RWPE1 (cell line): ENCODE data around the gene EFHC2.

Experiments used
- CTCF ChIA-PET: fragments of 350-600 bp; sonication (Branson Sonifier 250); formaldehyde crosslinking; extraction: SDS; loops from one replicate; lab custom pipeline; 2021; lab: Yijun Ruan, JAX
- POLR2A ChIA-PET: fragments of 400-600 bp; formaldehyde crosslinking; extraction: SDS; loops from one replicate; lab custom pipeline; 2020; ENCODE audit warnings: antibody characterized with exemption; ENCODE audit not compliant: low non-redundant PET; lab: Yijun Ruan, JAX
- DNase-seq: peaks from one replicate; pipeline ENCODE4 v3.0.0; 2012; ENCODE audit warnings: low spot score
- H3K27ac ChIP-seq: fragments of 450-650 bp; 2 replicates; pipeline ENCODE4 v1.5.1; 2017
- TF ChIP-seq, protein P1 (sequence below): fragments of 450-650 bp; conservative IDR thresholded peaks from 2 replicates; pipeline ENCODE4 v1.5.1; 2017; ENCODE audit warnings: low read depth, mild to moderate bottlenecking

The EFHC2 gene

DNA sequence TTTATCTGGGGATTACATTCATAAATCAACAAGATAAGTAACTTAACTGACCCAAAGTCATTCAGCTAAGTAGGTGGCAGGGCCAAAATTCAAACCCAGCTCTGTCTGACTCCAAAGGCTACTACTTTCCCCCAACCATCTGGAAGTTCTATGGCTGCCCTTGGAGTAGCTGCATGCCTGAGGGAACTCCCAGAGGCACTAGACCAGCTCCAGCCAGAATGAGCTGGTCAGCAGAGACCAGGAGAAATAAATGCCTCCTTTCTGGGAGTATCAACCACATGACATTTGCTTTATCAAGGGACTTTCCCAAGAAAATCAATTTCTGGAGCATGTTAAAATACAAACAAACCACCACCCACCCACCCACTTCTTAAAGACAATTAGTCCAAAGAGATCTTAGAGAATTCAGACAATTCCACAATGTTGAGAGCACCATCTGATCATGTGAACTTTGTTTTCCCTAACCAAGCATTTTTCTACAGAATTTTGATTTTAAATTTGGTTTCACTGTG lies 180.5 kb downstream of the EFHC2 start:
- POLR2A ChIA-PET = no interaction called here
- CTCF ChIA-PET = interaction anchor here (0.5 kb wide), 1 partner anchor 25 kb away, joined by 3 read pairs; no protein-coding TSS in a partner anchor
- H3K27ac ChIP-seq = no peak overlapping the region
- TF ChIP-seq, protein P1, sequence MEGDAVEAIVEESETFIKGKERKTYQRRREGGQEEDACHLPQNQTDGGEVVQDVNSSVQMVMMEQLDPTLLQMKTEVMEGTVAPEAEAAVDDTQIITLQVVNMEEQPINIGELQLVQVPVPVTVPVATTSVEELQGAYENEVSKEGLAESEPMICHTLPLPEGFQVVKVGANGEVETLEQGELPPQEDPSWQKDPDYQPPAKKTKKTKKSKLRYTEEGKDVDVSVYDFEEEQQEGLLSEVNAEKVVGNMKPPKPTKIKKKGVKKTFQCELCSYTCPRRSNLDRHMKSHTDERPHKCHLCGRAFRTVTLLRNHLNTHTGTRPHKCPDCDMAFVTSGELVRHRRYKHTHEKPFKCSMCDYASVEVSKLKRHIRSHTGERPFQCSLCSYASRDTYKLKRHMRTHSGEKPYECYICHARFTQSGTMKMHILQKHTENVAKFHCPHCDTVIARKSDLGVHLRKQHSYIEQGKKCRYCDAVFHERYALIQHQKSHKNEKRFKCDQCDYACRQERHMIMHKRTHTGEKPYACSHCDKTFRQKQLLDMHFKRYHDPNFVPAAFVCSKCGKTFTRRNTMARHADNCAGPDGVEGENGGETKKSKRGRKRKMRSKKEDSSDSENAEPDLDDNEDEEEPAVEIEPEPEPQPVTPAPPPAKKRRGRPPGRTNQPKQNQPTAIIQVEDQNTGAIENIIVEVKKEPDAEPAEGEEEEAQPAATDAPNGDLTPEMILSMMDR = no peak
- no peak for DNase-seq

DNA sequence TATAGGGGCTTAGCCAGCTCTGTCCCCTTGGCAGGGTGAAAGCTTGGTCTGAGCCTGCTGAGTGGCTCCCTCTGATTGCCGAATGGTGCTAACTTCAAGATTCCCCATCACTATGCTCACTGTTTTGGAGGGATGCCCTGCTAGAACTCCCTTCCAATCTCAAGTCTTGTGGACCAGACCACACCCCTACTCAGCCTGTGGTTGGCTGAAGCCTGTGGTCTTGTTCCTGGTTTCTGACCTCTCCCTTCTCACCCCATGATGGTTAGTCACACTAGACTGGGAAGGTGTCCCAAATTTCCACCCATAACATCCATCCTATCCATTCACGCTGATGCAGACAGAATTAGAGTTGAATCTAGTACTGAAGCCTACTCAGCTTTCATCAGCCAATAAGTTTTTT lies 185.6 kb downstream of the EFHC2 start:
- POLR2A ChIA-PET = no interaction called here
- CTCF ChIA-PET = interaction anchor here (0.6 kb wide), 1 partner anchor 27 kb away, joined by 3 read pairs; no protein-coding TSS in a partner anchor
- H3K27ac ChIP-seq = no peak overlapping the region
- TF ChIP-seq, protein P1 = no peak
- no peak for DNase-seq

DNA sequence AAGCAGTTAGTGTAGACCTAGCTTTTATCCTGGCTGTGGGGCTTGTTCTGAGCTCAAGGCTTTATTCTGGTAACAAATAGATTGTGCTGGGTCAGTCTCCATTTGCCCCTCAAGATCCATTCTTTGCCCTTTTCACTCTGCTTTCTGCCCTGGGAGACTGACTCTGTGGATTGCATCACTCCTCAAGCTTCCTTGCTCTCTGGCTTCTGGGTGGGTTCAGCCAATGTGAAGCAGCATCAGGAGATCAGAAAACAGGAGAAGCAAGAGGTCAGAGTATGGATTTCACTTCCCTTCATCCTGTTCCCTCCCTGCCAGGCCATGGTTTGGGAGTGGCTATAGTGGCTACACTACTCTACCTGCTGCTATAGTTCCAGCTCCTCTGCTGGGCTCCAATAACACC lies 186.2 kb downstream of the EFHC2 start:
- no peak for DNase-seq
- CTCF ChIA-PET = no interaction called here
- no peak overlapping the region for H3K27ac ChIP-seq
- TF ChIP-seq, protein P1 = no peak
- POLR2A ChIA-PET = no interaction called here

DNA sequence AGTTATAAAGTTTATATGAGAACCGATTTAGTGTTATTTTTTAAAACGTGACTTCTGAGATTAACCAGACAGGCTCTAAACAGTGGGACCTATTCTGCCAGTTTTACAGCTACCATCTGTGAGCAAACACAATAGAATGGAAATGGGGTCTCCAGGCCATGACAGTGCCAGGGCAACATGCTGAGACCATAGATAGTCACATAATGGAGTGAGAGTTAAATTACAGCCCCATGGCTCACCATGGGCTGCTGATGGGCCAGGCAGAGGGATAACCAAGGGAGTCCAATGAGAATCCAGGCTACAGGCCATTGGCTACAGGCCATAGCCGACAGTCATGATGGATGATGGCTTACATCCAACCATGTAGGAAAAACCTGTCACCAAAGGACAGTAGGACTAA lies 186.7 kb downstream of the EFHC2 start:
- DNase-seq = no peak
- TF ChIP-seq, protein P1 = no peak
- POLR2A ChIA-PET = no interaction called here

DNA sequence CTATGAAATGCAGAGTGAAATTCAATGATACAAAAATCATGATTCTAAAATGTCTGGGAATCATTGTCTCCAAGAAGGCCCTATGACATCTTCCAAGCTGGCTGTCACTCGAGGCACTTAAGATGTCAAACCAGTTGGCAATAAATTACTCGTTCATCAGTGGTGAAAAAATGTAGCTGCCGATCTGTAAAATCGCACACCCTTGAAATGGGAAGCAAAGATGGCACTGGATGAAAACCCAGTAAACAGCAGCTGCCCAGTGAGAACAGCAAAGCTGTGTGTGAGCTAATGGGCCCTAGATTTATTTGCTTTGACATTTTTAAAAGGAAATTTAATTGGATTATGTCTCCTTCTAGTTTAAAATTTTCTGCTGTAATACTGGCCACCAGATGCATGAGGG lies 188.3 kb downstream of the EFHC2 start:
- ChIA-PET POLR2A (no interaction called here), CTCF (no interaction called here)
- no peak for DNase-seq
- H3K27ac ChIP-seq = no peak overlapping the region
- TF ChIP-seq, protein P1 = no peak

More for the DNA sequence above, 186.7 kb downstream of the EFHC2 start:
- no peak overlapping the region for H3K27ac ChIP-seq
- CTCF ChIA-PET = no interaction called here

DNA sequence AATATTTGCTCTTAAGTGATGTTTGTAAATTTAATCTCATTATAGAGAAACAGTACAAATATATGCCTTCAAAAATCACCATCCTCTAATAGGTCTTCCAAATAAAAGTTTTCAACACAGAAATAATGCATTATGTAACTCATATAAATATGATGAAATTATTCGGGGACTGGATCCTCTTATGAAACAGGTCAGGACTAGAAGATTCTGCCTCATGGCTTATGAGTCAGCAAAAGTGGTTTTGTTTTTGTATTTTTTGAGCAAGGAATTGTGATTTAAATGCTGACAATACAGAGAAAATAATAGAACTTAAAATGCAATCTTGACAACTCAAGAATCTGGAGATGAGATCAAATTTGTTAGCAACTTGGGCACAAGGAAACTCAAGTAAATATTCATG lies 190.6 kb downstream of the EFHC2 start:
- POLR2A ChIA-PET = no interaction called here
- TF ChIP-seq, protein P1 = no peak
- peak; percentile 49 for DNase-seq
- CTCF ChIA-PET = no interaction called here
- no peak overlapping the region for H3K27ac ChIP-seq

DNA sequence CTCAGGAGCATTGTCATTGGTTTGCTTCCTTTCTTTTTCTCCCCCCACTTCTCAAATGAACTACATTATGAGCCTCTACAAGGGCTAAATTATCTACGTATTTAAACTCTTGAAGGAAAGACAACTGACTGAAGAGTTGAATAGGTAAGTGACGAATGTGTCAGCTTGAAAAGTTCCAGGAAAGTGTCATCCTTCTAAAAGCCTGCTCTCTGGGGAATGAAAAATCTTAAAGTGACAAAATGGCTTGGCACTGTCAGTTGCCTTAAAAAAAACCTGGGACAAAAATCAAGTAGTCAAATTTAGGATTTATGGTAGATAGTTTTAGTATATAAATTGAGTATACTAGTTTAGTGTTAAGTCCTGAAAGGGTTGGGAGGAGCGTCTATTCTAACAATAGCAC lies 196.3 kb downstream of the EFHC2 start:
- DNase-seq = no peak
- ChIA-PET CTCF (no interaction called here), POLR2A (no interaction called here)
- H3K27ac ChIP-seq = no peak overlapping the region
- TF ChIP-seq, protein P1 = no peak
